SK-N-MC (cell line): ENCODE data around the gene ARHGAP29.

Experiments used
- EZH2 ChIP-seq: fragments of 200-600 bp; sonication (generic); IDR thresholded peaks from one replicate; pipeline ENCODE4 v1.6.1; 2017; ENCODE audit warnings: antibody characterized with exemption
- FOXP2 ChIP-seq: optimal IDR thresholded peaks from 2 replicates; pipeline ENCODE3; 2011; ENCODE audit warnings: mild to moderate bottlenecking, moderate library complexity; ENCODE audit not compliant: insufficient read depth; ENCODE audit errors: extremely low read length, control extremely low read depth
- POLR2AphosphoS5 ChIP-seq: IDR thresholded peaks from 2 replicates; pipeline ENCODE4 v1.6.1; 2012; ENCODE audit warnings: mild to moderate bottlenecking, low read depth, low read length, borderline replicate concordance

DNA sequence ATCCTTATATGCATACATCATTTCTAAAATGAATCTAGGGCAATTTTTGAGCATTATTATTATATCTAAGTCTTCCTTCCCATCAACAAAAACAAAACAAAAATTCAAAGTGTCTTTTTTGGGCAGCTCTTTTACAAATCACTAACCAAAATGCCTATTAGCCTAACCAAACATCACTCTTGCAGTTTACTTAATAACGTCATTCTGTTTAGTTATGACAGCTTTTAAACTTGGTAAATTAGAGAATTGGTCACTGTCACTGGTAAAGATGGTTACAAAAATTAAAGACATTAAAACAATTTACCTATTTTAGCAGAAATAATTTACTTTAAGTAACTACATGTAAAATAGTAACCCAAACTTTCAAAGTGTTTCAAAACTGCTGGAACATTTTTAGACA, 2.8 kb downstream of the ARHGAP29 start:
- TF ChIP-seq POLR2AphosphoS5 (no peak), EZH2 (no peak), FOXP2 (no peak)
